HepG2 (cell line): ENCODE results near the gene DISP2. TPM values are rescaled to one million over a fixed set of nuclear protein-coding genes. Genes with fewer than 3 reads are reported as not detected.

Source experiments
- ATAC-seq: fragments of 200-7000 bp; cut with Tn5 transposase; 3 replicates; pipeline ENCODE4 v1.9.1; 2020; ENCODE audit warnings: mild to moderate bottlenecking, moderate library complexity
- BruUV-seq: library from RNA; stranded (reverse); fragments of 400-500 nt; replicated peaks from 2 replicates; lab custom pipeline; 2021; lab: Mats Ljungman, UMichigan
- CTCF ChIA-PET: fragments of 300-600 bp; formaldehyde crosslinking; extraction: SDS; loops from one replicate; lab custom pipeline; 2021; ENCODE audit warnings: low total read pairs, inconsistent platforms, low intra/inter-chr PET ratio; lab: Yijun Ruan, JAX
- POLR2A ChIA-PET: fragments of 350-600 bp; sonication (Branson Sonifier 250); formaldehyde crosslinking; loops from one replicate; lab custom pipeline; 2020; ENCODE audit warnings: antibody characterized with exemption, inconsistent platforms; lab: Yijun Ruan, JAX
- DNase-seq: peaks from one replicate; pipeline ENCODE4 v3.0.0-alpha.2; 2015; ENCODE audit warnings: low spot score
- FAIRE-seq: peaks from 3 replicates; lab custom pipeline; 2011; peaks lifted over from hg19 to GRCh38; lab: Jason Lieb, UNC
- H2AFZ ChIP-seq: one replicate; pipeline ENCODE4 v1.6.1; 2011; ENCODE audit warnings: low read length, inconsistent platforms
- H3K27ac ChIP-seq: fragments of 300-600 bp; 3 replicates; pipeline ENCODE4 v1.8.0; 2011; ENCODE audit warnings: mixed run types, mild to moderate bottlenecking, mixed read lengths, low read length, inconsistent platforms; ENCODE audit not compliant: insufficient read depth; ENCODE audit errors: extremely low read length
- H3K27me3 ChIP-seq, 2 experiments: fragments of 200-600 bp in 1 of 2; 2 replicates in 1 of 2; 3 replicates in 1 of 2; pipeline versions ENCODE4 v1.6.0 to v1.8.0; 2011; ENCODE audit warnings: low read length in 2 of 2, mild to moderate bottlenecking in 2 of 2, moderate library complexity in 2 of 2, inconsistent platforms in 1 of 2; ENCODE audit not compliant: insufficient read depth in 2 of 2, control insufficient read depth in 1 of 2
- H3K36me3 ChIP-seq, 2 experiments: fragments of 200-600 bp in 1 of 2; replicated peaks in 1 of 2; 2 replicates in 1 of 2; 3 replicates in 1 of 2; pipeline versions ENCODE4 v1.5.1 to v1.8.0; 2011; ENCODE audit warnings: low read length in 2 of 2, inconsistent platforms in 1 of 2; ENCODE audit not compliant: insufficient read depth in 2 of 2, control insufficient read depth in 1 of 2
- H3K4me1 ChIP-seq: 2 replicates; pipeline ENCODE4 v1.5.1; 2012; ENCODE audit warnings: low read length, inconsistent platforms; ENCODE audit not compliant: insufficient read depth
- H3K4me2 ChIP-seq: 2 replicates; pipeline ENCODE4 v1.6.0; 2011; ENCODE audit warnings: low read depth, low read length, inconsistent platforms
- H3K4me3 ChIP-seq, 3 experiments: fragments of 200-600 bp in 1 of 3; sonication (generic), shearing (Covaris generic) in 1 of 3; replicated peaks in 1 of 3; 2 replicates each; pipeline ENCODE4 v1.5.1; 2011 to 2016; ENCODE audit warnings: low read length in 3 of 3, inconsistent platforms in 2 of 3, low read depth in 2 of 3, mild to moderate bottlenecking in 2 of 3, control low read depth in 1 of 3, mixed read lengths in 1 of 3; ENCODE audit not compliant: insufficient read depth in 1 of 3
- H3K79me2 ChIP-seq: one replicate; pipeline ENCODE4 v1.6.1; 2011; ENCODE audit warnings: low read length, inconsistent platforms; ENCODE audit not compliant: insufficient read depth
- H3K9ac ChIP-seq: 2 replicates; pipeline ENCODE4 v1.6.0; 2011; ENCODE audit warnings: mild to moderate bottlenecking, low read depth, low read length, inconsistent platforms; ENCODE audit not compliant: insufficient read depth
- H3K9me3 ChIP-seq: 2 replicates; pipeline ENCODE4 v1.5.1; 2012; ENCODE audit warnings: mild to moderate bottlenecking, low read length
- H4K20me1 ChIP-seq: 2 replicates; pipeline ENCODE4 v1.6.0; 2011; ENCODE audit warnings: inconsistent platforms, mild to moderate bottlenecking, low read length, moderate library complexity; ENCODE audit not compliant: insufficient read depth
- BRD4 ChIP-seq: sonication (generic); formaldehyde crosslinking; IDR thresholded peaks from 2 replicates; pipeline ENCODE4 v1.4.0; 2020; ENCODE audit warnings: missing genetic modification reagents
- HHEX ChIP-seq: IDR thresholded peaks from 2 replicates; pipeline ENCODE4 v1.6.1; 2016; ENCODE audit warnings: control low read depth
- KLF12 ChIP-seq: sonication (generic); formaldehyde crosslinking; IDR thresholded peaks from 2 replicates; pipeline ENCODE4 v1.4.0; 2020; ENCODE audit warnings: missing genetic modification reagents, borderline replicate concordance
- PHF8 ChIP-seq: sonication (generic); formaldehyde crosslinking; IDR thresholded peaks from 2 replicates; pipeline ENCODE4 v1.5.0; 2020; ENCODE audit warnings: missing genetic modification reagents
- RBM39 ChIP-seq: fragments of 200-400 bp; formaldehyde crosslinking; IDR thresholded peaks from one replicate; pipeline ENCODE4 v1.6.1; 2018; ENCODE audit warnings: antibody characterized with exemption, mild to moderate bottlenecking, low read depth, low read length; ENCODE audit not compliant: poor library complexity, severe bottlenecking
- ZNF263 ChIP-seq: sonication (generic); formaldehyde crosslinking; IDR thresholded peaks from 2 replicates; pipeline ENCODE4 v1.4.0; 2020; ENCODE audit warnings: missing genetic modification reagents
- ZSCAN22 ChIP-seq: sonication (generic); formaldehyde crosslinking; IDR thresholded peaks from 2 replicates; pipeline ENCODE4 v1.4.0; 2020; ENCODE audit warnings: mild to moderate bottlenecking, missing genetic modification reagents
- ZSCAN29 ChIP-seq: sonication (generic); formaldehyde crosslinking; conservative IDR thresholded peaks from 2 replicates; pipeline ENCODE4 v1.4.0; 2020; ENCODE audit warnings: mild to moderate bottlenecking, missing genetic modification reagents
- ZSCAN9 ChIP-seq: IDR thresholded peaks from 2 replicates; pipeline ENCODE4 v1.6.1; 2016; ENCODE audit warnings: borderline replicate concordance
- WGBS: methylation state at CpG from one replicate; pipeline ENCODE4 v1.1.6; 2017; ENCODE audit warnings: low lambda C conversion rate; 5-methylcytosine and 5-hydroxymethylcytosine counted together
- in situ Hi-C: cut with HindIII; loops from 2 replicates; pipeline ENCODE4 v1.10.0; 2017; ENCODE audit warnings: low pct_unique_long_range_greater_than_20kb; ENCODE audit not compliant: extremely low pct_ligation_motif_present
- intact Hi-C: fragments of 100-400 bp; cut with micrococcal nuclease; formaldehyde crosslinking; loops from one replicate; pipeline ENCODE4 v1.10.0; 2022; ENCODE audit not compliant: unreplicated experiment
- polyA plus RNA-seq, 8 experiments: library from polyadenylated mRNA; depleted of rRNA in 3 of 8; stranded (reverse) in 7 of 8; unstranded in 1 of 8; fragments of >200 nt; fragmentation: Illumina TruSeq in 4 of 8; extraction: Trizol in 4 of 8; gene quantifications; 2 replicates each; pipeline versions ENCODE4 v1.2.1 to v1.2.3, GENCODE V29; 2011 to 2016; ENCODE audit warnings: low read depth in 4 of 8, missing spikeins in 1 of 8, mixed read lengths in 1 of 8; ENCODE audit not compliant: insufficient read depth in 1 of 8
- total RNA-seq, 5 experiments: library from RNA; depleted of rRNA; stranded (reverse); fragments of >200 nt; fragmentation: Illumina TruSeq; extraction: Trizol; gene quantifications; 2 replicates each; pipeline ENCODE4 v1.2.3, GENCODE V29; 2016; ENCODE audit warnings: low read depth in 1 of 5
- TF ChIP-seq, protein P1 (sequence below): sonication (generic); formaldehyde crosslinking; IDR thresholded peaks from 2 replicates; pipeline ENCODE4 v1.4.0; 2020; ENCODE audit warnings: missing genetic modification reagents, low read depth, mild to moderate bottlenecking, borderline replicate concordance
- TF ChIP-seq, protein P2 (sequence below): sonication (generic); formaldehyde crosslinking; IDR thresholded peaks from 2 replicates; pipeline ENCODE4 v1.4.0; 2020; ENCODE audit warnings: missing genetic modification reagents
- TF ChIP-seq, protein P3 (sequence below): sonication (generic); formaldehyde crosslinking; IDR thresholded peaks from 2 replicates; pipeline ENCODE4 v1.4.0; 2020; ENCODE audit warnings: missing genetic modification reagents

Gene DISP2
- total and polyA plus RNA-seq, 2 of the 13 experiments (the other 11 are each of a cell fraction or from before 2014, with no cell fraction given): 0.09 to 0.32 TPM

DNA sequence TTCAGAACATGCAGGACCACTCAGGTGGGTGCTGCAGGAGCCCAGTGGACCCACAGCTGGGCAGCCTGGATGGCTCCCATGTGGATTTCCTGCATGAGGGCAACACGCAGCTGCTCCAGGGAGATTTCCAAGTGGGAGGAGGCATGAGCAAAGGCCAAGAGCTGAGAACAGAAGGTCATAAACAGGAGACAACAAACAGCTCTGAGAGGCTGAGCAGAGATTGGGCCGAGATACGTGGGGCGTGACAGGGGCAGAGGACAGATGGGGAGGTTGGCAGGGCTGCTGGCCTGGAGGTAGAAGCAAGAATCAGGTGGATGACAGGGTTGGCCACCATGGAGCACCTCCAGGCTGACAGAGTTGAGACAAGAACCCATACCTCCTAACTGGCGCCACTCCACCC is 4.3 kb upstream of the DISP2 start:
- no peak overlapping the region for H3K9ac ChIP-seq
- H3K27ac ChIP-seq: no peak overlapping the region
- peak; percentile 73 for TF ChIP-seq ZNF263 (CRISPR knock-in tag)
- TF ChIP-seq, protein P1, sequence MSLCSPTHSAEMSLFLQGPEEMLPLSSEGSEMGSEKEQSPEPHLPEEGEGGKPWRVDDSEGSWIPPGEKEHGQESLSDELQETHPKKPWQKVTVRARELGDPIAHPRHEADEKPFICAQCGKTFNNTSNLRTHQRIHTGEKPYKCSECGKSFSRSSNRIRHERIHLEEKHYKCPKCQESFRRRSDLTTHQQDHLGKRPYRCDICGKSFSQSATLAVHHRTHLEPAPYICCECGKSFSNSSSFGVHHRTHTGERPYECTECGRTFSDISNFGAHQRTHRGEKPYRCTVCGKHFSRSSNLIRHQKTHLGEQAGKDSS (CRISPR knock-in tag): no peak
- ChIA-PET POLR2A (interaction anchor here (1.4 kb wide), 1 partner anchor 13 kb away, joined by 3 read pairs; the partner anchor contains the start of gene CCDC9B), CTCF (interaction anchor here (1.4 to 2.0 kb wide), 2 partner anchors 9 to 12 kb away, joined by 3 to 7 read pairs; partner anchors contain the start of gene CCDC9B)
- H3K4me1 ChIP-seq: peaks cover 44% of the 10 kb centered on the region
- DNase-seq (no peak), FAIRE-seq (no peak), ATAC-seq (peak; percentile 9; the same call in 1 of the 3 replicates)
- in situ Hi-C loops (no loop called here), intact Hi-C loops (no loop called here)
- no peaks in the 10 kb centered on the region for H3K9me3 ChIP-seq
- H2AFZ ChIP-seq: no peak overlapping the region
- H3K4me3 ChIP-seq: no peak overlapping the region
- no peaks in the 10 kb centered on the region for H4K20me1 ChIP-seq
- WGBS: 4% methylated on average over 4 of the region's 5 CpGs
- H3K79me2 ChIP-seq: no peaks in the 10 kb centered on the region
- peaks cover 0 to 20% of the 10 kb centered on the region in 2 experiments; a peak in 2 of 5 replicates for H3K27me3 ChIP-seq
- peak overlapping the region; percentile 29; the same call in 1 of the 2 replicates for H3K4me2 ChIP-seq
- no TSS peak for BruUV-seq
- H3K36me3 ChIP-seq: no peaks in the 10 kb centered on the region

DNA sequence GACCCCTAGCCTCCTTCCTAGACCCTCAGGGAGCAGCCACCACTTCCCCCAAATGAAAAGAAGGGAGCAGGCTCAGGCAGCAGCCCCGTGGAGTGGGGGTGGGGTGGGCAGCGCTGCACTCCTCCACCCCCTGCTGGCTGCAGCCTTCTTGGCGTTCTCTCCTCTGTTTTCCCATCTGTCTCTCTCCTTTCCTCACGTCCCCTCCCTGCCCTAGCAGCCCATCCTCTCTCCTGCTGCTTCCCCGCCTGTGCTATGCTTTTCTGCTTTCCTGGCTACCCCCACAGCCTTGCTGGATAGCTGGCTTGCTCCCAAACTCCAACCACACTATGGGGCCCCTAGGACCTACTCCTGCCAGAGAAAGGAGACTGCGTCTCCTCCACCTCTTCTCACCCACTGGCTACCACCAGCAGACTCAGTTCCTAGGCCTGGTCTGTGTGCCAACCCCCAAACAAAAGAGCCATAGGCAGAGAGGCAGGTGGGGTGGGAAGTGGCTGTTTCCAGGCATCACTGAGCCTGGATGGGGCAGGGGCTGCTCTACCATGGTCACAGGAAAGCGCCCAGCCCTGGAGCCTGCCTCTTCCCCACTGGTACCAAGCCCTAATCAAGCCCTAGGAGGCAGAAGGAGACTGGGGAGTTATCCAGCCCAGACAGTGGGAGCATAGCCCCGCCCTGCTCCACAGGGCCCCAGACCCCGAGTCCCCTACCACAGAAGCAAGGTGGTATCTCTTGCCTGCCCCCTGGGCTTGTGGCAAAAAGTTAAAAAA is 3.4 kb upstream of the DISP2 start:
- Histone ChIP-seq H3K36me3 (no peaks in the 10 kb centered on the region), H3K9ac (no peak overlapping the region), H3K4me1 (peaks cover 41% of the 10 kb centered on the region), H3K79me2 (no peaks in the 10 kb centered on the region), H4K20me1 (no peaks in the 10 kb centered on the region), H3K27ac (no peak overlapping the region), H3K27me3 (peaks cover 0 to 29% of the 10 kb centered on the region in 2 experiments; a peak in 4 of 5 replicates), H3K4me2 (peak overlapping the region; percentile 29; the same call in 1 of the 2 replicates), H2AFZ (no peak overlapping the region), H3K9me3 (no peaks in the 10 kb centered on the region), H3K4me3 (no peak overlapping the region)
- no TSS peak for BruUV-seq
- ATAC-seq (peak; percentile 65), DNase-seq (no peak), FAIRE-seq (peak; percentile 4)
- in situ Hi-C loops: no loop called here
- ChIA-PET POLR2A (interaction anchor here (1.0 kb wide), 1 partner anchor 14 kb away, joined by 3 read pairs; the partner anchor contains the start of gene CCDC9B), CTCF (interaction anchor here (1.4 to 2.0 kb wide), 2 partner anchors 10 to 13 kb away, joined by 3 to 7 read pairs; partner anchors contain the start of gene CCDC9B)
- intact Hi-C loops: no loop called here
- 21% methylated on average over 8 of the region's 9 CpGs for WGBS
- TF ChIP-seq ZSCAN29 (CRISPR knock-in tag) (no peak), RBM39 (no peak), ZSCAN9 (no peak), BRD4 (CRISPR knock-in tag) (no peak), KLF12 (no peak), ZSCAN22 (CRISPR knock-in tag) (no peak), PHF8 (CRISPR knock-in tag) (no peak), HHEX (CRISPR knock-in tag) (no peak)
- TF ChIP-seq, protein P2, sequence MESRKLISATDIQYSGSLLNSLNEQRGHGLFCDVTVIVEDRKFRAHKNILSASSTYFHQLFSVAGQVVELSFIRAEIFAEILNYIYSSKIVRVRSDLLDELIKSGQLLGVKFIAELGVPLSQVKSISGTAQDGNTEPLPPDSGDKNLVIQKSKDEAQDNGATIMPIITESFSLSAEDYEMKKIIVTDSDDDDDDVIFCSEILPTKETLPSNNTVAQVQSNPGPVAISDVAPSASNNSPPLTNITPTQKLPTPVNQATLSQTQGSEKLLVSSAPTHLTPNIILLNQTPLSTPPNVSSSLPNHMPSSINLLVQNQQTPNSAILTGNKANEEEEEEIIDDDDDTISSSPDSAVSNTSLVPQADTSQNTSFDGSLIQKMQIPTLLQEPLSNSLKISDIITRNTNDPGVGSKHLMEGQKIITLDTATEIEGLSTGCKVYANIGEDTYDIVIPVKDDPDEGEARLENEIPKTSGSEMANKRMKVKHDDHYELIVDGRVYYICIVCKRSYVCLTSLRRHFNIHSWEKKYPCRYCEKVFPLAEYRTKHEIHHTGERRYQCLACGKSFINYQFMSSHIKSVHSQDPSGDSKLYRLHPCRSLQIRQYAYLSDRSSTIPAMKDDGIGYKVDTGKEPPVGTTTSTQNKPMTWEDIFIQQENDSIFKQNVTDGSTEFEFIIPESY (CRISPR knock-in tag): peak; percentile 50; the same call in 1 of the 2 replicates
- TF ChIP-seq, protein P3, sequence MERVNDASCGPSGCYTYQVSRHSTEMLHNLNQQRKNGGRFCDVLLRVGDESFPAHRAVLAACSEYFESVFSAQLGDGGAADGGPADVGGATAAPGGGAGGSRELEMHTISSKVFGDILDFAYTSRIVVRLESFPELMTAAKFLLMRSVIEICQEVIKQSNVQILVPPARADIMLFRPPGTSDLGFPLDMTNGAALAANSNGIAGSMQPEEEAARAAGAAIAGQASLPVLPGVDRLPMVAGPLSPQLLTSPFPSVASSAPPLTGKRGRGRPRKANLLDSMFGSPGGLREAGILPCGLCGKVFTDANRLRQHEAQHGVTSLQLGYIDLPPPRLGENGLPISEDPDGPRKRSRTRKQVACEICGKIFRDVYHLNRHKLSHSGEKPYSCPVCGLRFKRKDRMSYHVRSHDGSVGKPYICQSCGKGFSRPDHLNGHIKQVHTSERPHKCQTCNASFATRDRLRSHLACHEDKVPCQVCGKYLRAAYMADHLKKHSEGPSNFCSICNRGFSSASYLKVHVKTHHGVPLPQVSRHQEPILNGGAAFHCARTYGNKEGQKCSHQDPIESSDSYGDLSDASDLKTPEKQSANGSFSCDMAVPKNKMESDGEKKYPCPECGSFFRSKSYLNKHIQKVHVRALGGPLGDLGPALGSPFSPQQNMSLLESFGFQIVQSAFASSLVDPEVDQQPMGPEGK (CRISPR knock-in tag): 0 out of 2 replicates have a peak, but pooled peaks have one; percentile 15
